Measurements from ENCODE around the gene LRRC75A. TPM values are rescaled to one million over a fixed set of nuclear protein-coding genes. Genes with fewer than 3 reads are reported as not detected.

LRRC75A gene
- total RNA-seq, 4 donors from 2014 or later: 0.11 to 0.38 TPM; not detected in 2

- H3K27ac ChIP-seq: peak overlapping the region in 3 of 4 donors; percentile 28 to 87 (median 77)
- H3K4me1 ChIP-seq: peaks cover 0 to 15% (median 10%) of the 10 kb centered on the region in 3 donors
- intact Hi-C loops (cut with DNase I): no loop called here
- no peak overlapping the region for H3K4me3 ChIP-seq
- no peaks in the 10 kb centered on the region for H3K36me3 ChIP-seq
- WGBS, 2 donors: 40% methylated on average over 2 of the region's 5 CpGs; no CpG with 5 or more reads in 1 of the 2 donors
- no peak for DNase-seq
- no peaks in the 10 kb centered on the region for H3K9me3 ChIP-seq
- H3K27me3 ChIP-seq: no peaks in the 10 kb centered on the region
- no peak for TF ChIP-seq CTCF (IDR thresholded peaks at IDR 0.05)
- no peak for TF ChIP-seq POLR2A (IDR thresholded peaks at IDR 0.05)
These were observed 14.7 kb downstream of the LRRC75A start for GRCh38 chr17:16477255-16477654.

- no peak for DNase-seq
- intact Hi-C loops (cut with DNase I): no loop called here
- H3K4me3 ChIP-seq: no peak overlapping the region
- H3K4me1 ChIP-seq: peaks cover 0 to 20% (median 10%) of the 10 kb centered on the region in 3 donors
- no peaks in the 10 kb centered on the region for H3K9me3 ChIP-seq
- 82 to 83% methylated on average over 4 of the region's 4 CpGs for WGBS, 2 donors
- no peaks in the 10 kb centered on the region for H3K36me3 ChIP-seq
- no peak overlapping the region for H3K27ac ChIP-seq
- no peaks in the 10 kb centered on the region for H3K27me3 ChIP-seq
- no peak for TF ChIP-seq CTCF (IDR thresholded peaks at IDR 0.05)
- TF ChIP-seq POLR2A (IDR thresholded peaks at IDR 0.05): no peak
These were observed 16.8 kb downstream of the LRRC75A start for GRCh38 chr17:16475179-16475704.

GRCh38 chr17:16474012-16474725, 17.8 kb downstream of the LRRC75A start:
- intact Hi-C loops (cut with DNase I): no loop called here
- H3K27ac ChIP-seq: no peak overlapping the region
- no peaks in the 10 kb centered on the region for H3K27me3 ChIP-seq
- H3K9me3 ChIP-seq: no peaks in the 10 kb centered on the region
- H3K4me3 ChIP-seq: no peak overlapping the region
- H3K36me3 ChIP-seq: no peaks in the 10 kb centered on the region
- WGBS, 2 donors: 74 to 81% methylated on average over 8 to 10 of the region's 13 CpGs
- TF ChIP-seq POLR2A (IDR thresholded peaks at IDR 0.05) (no peak), CTCF (IDR thresholded peaks at IDR 0.05) (no peak)
- no peak for DNase-seq
- peaks cover 0 to 26% (median 10%) of the 10 kb centered on the region in 3 donors for H3K4me1 ChIP-seq

- no peak for DNase-seq
- H3K27ac ChIP-seq: no peak overlapping the region
- no peaks in the 10 kb centered on the region for H3K27me3 ChIP-seq
- no peak overlapping the region for H3K4me3 ChIP-seq
- intact Hi-C loops (cut with DNase I): no loop called here
- TF ChIP-seq CTCF (IDR thresholded peaks at IDR 0.05): no peak
- TF ChIP-seq POLR2A (IDR thresholded peaks at IDR 0.05): no peak
- peaks cover 0 to 23% (median 10%) of the 10 kb centered on the region in 3 donors for H3K4me1 ChIP-seq
- H3K36me3 ChIP-seq: no peaks in the 10 kb centered on the region
- H3K9me3 ChIP-seq: no peaks in the 10 kb centered on the region
- 81 to 83% methylated on average over 13 to 14 of the region's 20 CpGs for WGBS, 2 donors
These were observed 18.7 kb downstream of the LRRC75A start for GRCh38 chr17:16473044-16474011.
